ENCODE measurements around the gene DMRT1. TPM values are rescaled to one million over a fixed set of nuclear protein-coding genes. Genes with fewer than 3 reads are reported as not detected.

Gene DMRT1
- total and polyA plus RNA-seq, 3 experiments from 2014 or later, result not detected

- no peak overlapping the region for H3K4me3 Mint-ChIP-seq
These were observed 51.6 kb downstream of the DMRT1 start for GRCh38 chr9:893115-893514.

DNA sequence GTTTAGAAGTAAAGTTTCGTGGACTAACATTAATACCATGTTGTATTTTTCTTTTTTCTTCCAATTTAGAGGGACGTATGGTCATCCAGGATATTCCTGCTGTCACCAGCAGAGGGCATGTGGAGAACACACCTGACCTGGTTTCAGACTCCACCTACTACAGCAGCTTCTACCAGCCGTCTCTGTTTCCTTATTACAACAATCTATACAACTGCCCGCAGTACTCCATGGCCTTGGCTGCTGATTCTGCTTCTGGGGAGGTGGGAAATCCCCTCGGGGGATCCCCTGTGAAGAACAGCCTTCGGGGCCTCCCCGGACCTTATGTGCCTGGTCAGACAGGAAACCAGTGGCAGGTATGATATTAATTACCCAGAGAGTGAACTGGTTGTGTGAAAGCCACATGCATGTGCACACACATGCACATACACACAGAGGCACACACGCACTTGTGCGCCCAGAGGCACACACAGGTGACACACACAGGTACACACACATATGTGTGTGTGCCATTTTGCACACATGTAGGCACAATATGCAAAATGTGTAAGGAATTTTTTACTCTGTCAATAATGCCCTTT lies 52.4 kb downstream of the DMRT1 start:
- Mint-ChIP-seq H3K27me3 (peaks cover 5 to 9% of the 10 kb centered on the region in 2 donors), H3K27ac (peak overlapping the region in 4 of 8 donors; percentile 2 to 60 (median 50)), H3K4me1 (peaks cover 7 to 16% (median 9%) of the 10 kb centered on the region in 3 donors), H3K4me3 (peak overlapping the region in 6 of 7 donors; percentile 1 to 56 (median 36)), H3K9me3 (no peaks in the 10 kb centered on the region), H3K36me3 (no peaks in the 10 kb centered on the region)
- ChIA-PET POLR2A (no interaction called here), CTCF (interaction anchor here (0.9 to 1.6 kb wide), 4 partner anchors 14 to 116 kb away, joined by 3 to 4 read pairs (median 3); no protein-coding TSS in a partner anchor)
- Histone ChIP-seq H3K27me3 (ENCODE audit: insufficient read depth, low read length, poor library complexity, severe bottlenecking) (no peaks in the 10 kb centered on the region), H3K4me3 (ENCODE audit: low read length) (no peak overlapping the region), H3K27ac (ENCODE audit: low read depth, low read length) (no peak overlapping the region), H3K9me3 (ENCODE audit: low read length) (no peaks in the 10 kb centered on the region), H3K36me3 (ENCODE audit: insufficient read depth, low read length) (no peaks in the 10 kb centered on the region), H3K4me1 (ENCODE audit: insufficient read depth, low read length) (no peaks in the 10 kb centered on the region)
- DNase-seq, result peak in 4 of 5 donors; percentile 6 to 50 (median 36)

More at GRCh38 chr9:893115-893514, 51.6 kb downstream of the DMRT1 start:
- H3K4me1 ChIP-seq (ENCODE audit: insufficient read depth, low read length), result no peaks in the 10 kb centered on the region
- POLR2A ChIA-PET, result no interaction called here
- DNase-seq, result no peak
- no peak overlapping the region for H3K27ac ChIP-seq (ENCODE audit: low read depth, low read length)
- CTCF ChIA-PET, result interaction anchor here (1.2 to 1.6 kb wide), 3 partner anchors 15 to 117 kb away, joined by 3 to 4 read pairs (median 3); no protein-coding TSS in a partner anchor
- no peaks in the 10 kb centered on the region for H3K27me3 ChIP-seq (ENCODE audit: insufficient read depth, low read length, poor library complexity, severe bottlenecking)
- Mint-ChIP-seq H3K27me3 (peaks cover 7 to 9% of the 10 kb centered on the region in 2 donors), H3K9me3 (no peaks in the 10 kb centered on the region), H3K36me3 (no peaks in the 10 kb centered on the region), H3K27ac (no peak overlapping the region), H3K4me1 (peaks cover 7 to 16% (median 9%) of the 10 kb centered on the region in 3 donors)
- H3K36me3 ChIP-seq (ENCODE audit: insufficient read depth, low read length), result no peaks in the 10 kb centered on the region
- H3K4me3 ChIP-seq (ENCODE audit: low read length), result no peak overlapping the region
- H3K9me3 ChIP-seq (ENCODE audit: low read length), result no peaks in the 10 kb centered on the region

- ChIA-PET POLR2A (no interaction called here), CTCF (interaction anchor here (1.1 kb wide), 1 partner anchor 9 kb away, joined by 3 read pairs; no protein-coding TSS in a partner anchor)
- no peak overlapping the region for H3K4me3 ChIP-seq (ENCODE audit: low read length)
- H3K4me3 Mint-ChIP-seq, result no peak overlapping the region
- peaks cover 0 to 3% (median 0%) of the 10 kb centered on the region in 3 donors for H3K4me1 Mint-ChIP-seq
- no peaks in the 10 kb centered on the region for H3K36me3 Mint-ChIP-seq
- H3K9me3 ChIP-seq (ENCODE audit: low read length), result no peaks in the 10 kb centered on the region
- no peak overlapping the region for H3K27ac ChIP-seq (ENCODE audit: low read depth, low read length)
- no peaks in the 10 kb centered on the region for H3K27me3 ChIP-seq (ENCODE audit: insufficient read depth, low read length, poor library complexity, severe bottlenecking)
- H3K27me3 Mint-ChIP-seq, result peaks cover 8 to 16% of the 10 kb centered on the region in 2 donors
- DNase-seq, result no peak
- peak overlapping the region in 1 of 8 donors; percentile 1 for H3K27ac Mint-ChIP-seq
- no peaks in the 10 kb centered on the region for H3K9me3 Mint-ChIP-seq
- H3K4me1 ChIP-seq (ENCODE audit: insufficient read depth, low read length), result no peaks in the 10 kb centered on the region
- H3K36me3 ChIP-seq (ENCODE audit: insufficient read depth, low read length), result no peaks in the 10 kb centered on the region
These were observed 58.1 kb downstream of the DMRT1 start for GRCh38 chr9:899440-900184.

GRCh38 chr9:903886-904285 lies 62.4 kb downstream of the DMRT1 start:
- Histone ChIP-seq H3K4me1 (ENCODE audit: insufficient read depth, low read length) (no peaks in the 10 kb centered on the region), H3K27ac (ENCODE audit: low read depth, low read length) (no peak overlapping the region), H3K9me3 (ENCODE audit: low read length) (no peaks in the 10 kb centered on the region), H3K27me3 (ENCODE audit: insufficient read depth, low read length, poor library complexity, severe bottlenecking) (no peaks in the 10 kb centered on the region), H3K36me3 (ENCODE audit: insufficient read depth, low read length) (no peaks in the 10 kb centered on the region), H3K4me3 (ENCODE audit: low read length) (no peak overlapping the region)
- CTCF ChIA-PET, result no interaction called here
- POLR2A ChIA-PET, result no interaction called here
- H3K27ac Mint-ChIP-seq, result no peak overlapping the region
- no peaks in the 10 kb centered on the region for H3K4me1 Mint-ChIP-seq
- H3K27me3 Mint-ChIP-seq, result peaks cover 12 to 51% of the 10 kb centered on the region in 2 donors
- no peak overlapping the region for H3K4me3 Mint-ChIP-seq
- no peak for DNase-seq
- no peaks in the 10 kb centered on the region for H3K36me3 Mint-ChIP-seq
- no peaks in the 10 kb centered on the region for H3K9me3 Mint-ChIP-seq

DNA sequence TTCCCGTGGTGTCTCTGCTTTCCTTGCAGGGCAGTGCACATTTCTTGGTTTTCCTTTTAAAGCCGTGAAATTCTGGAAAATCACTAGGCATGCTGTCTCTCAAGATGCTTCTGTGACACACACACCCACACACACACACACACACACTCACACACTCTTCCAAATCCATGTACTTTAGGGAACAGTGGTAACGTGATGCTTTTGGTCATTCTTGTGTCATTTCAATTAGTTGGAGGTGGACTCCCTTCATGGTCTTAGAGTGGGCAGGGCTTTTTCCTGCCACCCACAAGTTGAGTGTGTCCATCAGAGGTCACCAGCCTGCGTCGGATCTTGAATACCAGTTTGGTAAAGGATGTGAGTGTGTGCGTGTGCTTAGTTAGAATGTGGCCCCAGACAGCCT lies 64.4 kb downstream of the DMRT1 start:
- H3K4me3 Mint-ChIP-seq, result no peak overlapping the region
- Histone ChIP-seq H3K27ac (ENCODE audit: low read depth, low read length) (no peak overlapping the region), H3K4me3 (ENCODE audit: low read length) (no peak overlapping the region), H3K9me3 (ENCODE audit: low read length) (no peaks in the 10 kb centered on the region), H3K27me3 (ENCODE audit: insufficient read depth, low read length, poor library complexity, severe bottlenecking) (no peaks in the 10 kb centered on the region), H3K36me3 (ENCODE audit: insufficient read depth, low read length) (no peaks in the 10 kb centered on the region), H3K4me1 (ENCODE audit: insufficient read depth, low read length) (no peaks in the 10 kb centered on the region)
- H3K36me3 Mint-ChIP-seq, result no peaks in the 10 kb centered on the region
- H3K4me1 Mint-ChIP-seq, result no peaks in the 10 kb centered on the region
- H3K27me3 Mint-ChIP-seq, result peaks cover 15 to 63% of the 10 kb centered on the region in 2 donors
- CTCF ChIA-PET, result no interaction called here
- no peak for DNase-seq
- H3K27ac Mint-ChIP-seq, result no peak overlapping the region
- H3K9me3 Mint-ChIP-seq, result no peaks in the 10 kb centered on the region
- POLR2A ChIA-PET, result no interaction called here

GRCh38 chr9:908536-909205 lies 67.2 kb downstream of the DMRT1 start:
- Histone ChIP-seq H3K27me3 (ENCODE audit: insufficient read depth, low read length, poor library complexity, severe bottlenecking) (no peaks in the 10 kb centered on the region), H3K9me3 (ENCODE audit: low read length) (no peaks in the 10 kb centered on the region), H3K27ac (ENCODE audit: low read depth, low read length) (no peak overlapping the region), H3K36me3 (ENCODE audit: insufficient read depth, low read length) (no peaks in the 10 kb centered on the region), H3K4me3 (ENCODE audit: low read length) (no peak overlapping the region), H3K4me1 (ENCODE audit: insufficient read depth, low read length) (no peaks in the 10 kb centered on the region)
- ChIA-PET POLR2A (no interaction called here), CTCF (interaction anchor here (0.8 to 1.3 kb wide), 2 partner anchors 10 to 15 kb away, joined by 3 read pairs; no protein-coding TSS in a partner anchor)
- no peak overlapping the region for H3K27ac Mint-ChIP-seq
- peaks cover 16 to 62% of the 10 kb centered on the region in 2 donors for H3K27me3 Mint-ChIP-seq
- no peaks in the 10 kb centered on the region for H3K4me1 Mint-ChIP-seq
- H3K4me3 Mint-ChIP-seq, result no peak overlapping the region
- no peak for DNase-seq
- H3K36me3 Mint-ChIP-seq, result no peaks in the 10 kb centered on the region
- no peaks in the 10 kb centered on the region for H3K9me3 Mint-ChIP-seq

- Mint-ChIP-seq H3K4me3 (no peak overlapping the region), H3K9me3 (no peaks in the 10 kb centered on the region), H3K27me3 (peaks cover 14 to 57% of the 10 kb centered on the region in 2 donors), H3K4me1 (no peaks in the 10 kb centered on the region), H3K36me3 (no peaks in the 10 kb centered on the region), H3K27ac (no peak overlapping the region)
- Histone ChIP-seq H3K9me3 (ENCODE audit: low read length) (no peaks in the 10 kb centered on the region), H3K4me1 (ENCODE audit: insufficient read depth, low read length) (no peaks in the 10 kb centered on the region), H3K36me3 (ENCODE audit: insufficient read depth, low read length) (no peaks in the 10 kb centered on the region), H3K27me3 (ENCODE audit: insufficient read depth, low read length, poor library complexity, severe bottlenecking) (no peaks in the 10 kb centered on the region), H3K27ac (ENCODE audit: low read depth, low read length) (no peak overlapping the region), H3K4me3 (ENCODE audit: low read length) (no peak overlapping the region)
- POLR2A ChIA-PET, result no interaction called here
- DNase-seq, result no peak
- CTCF ChIA-PET, result no interaction called here
These were observed 69.5 kb downstream of the DMRT1 start for GRCh38 chr9:911005-911404.

DNA sequence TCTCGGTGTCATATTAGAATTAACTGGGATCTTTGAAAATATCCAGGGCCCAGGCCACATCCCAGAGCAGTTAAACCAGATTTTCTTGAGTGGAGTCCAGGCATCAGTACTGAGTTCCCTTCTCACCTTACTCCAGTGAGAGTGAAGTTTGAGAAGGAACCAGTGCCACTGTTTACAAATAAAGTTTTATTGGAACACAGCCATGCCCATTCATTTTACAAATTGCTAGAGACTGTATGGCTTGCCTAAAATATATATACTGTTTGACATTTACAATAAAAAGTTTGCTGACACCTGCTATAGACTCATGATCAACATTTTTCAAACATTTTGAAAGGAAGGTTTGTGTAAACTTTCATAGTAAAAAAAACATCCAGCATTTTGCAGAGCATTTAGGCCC lies 71.3 kb downstream of the DMRT1 start:
- Mint-ChIP-seq H3K36me3 (no peaks in the 10 kb centered on the region), H3K4me1 (no peaks in the 10 kb centered on the region), H3K27me3 (peaks cover 9 to 54% of the 10 kb centered on the region in 2 donors), H3K27ac (no peak overlapping the region), H3K4me3 (no peak overlapping the region), H3K9me3 (no peaks in the 10 kb centered on the region)
- no peak overlapping the region for H3K27ac ChIP-seq (ENCODE audit: low read depth, low read length)
- H3K4me3 ChIP-seq (ENCODE audit: low read length), result no peak overlapping the region
- H3K4me1 ChIP-seq (ENCODE audit: insufficient read depth, low read length), result no peaks in the 10 kb centered on the region
- H3K9me3 ChIP-seq (ENCODE audit: low read length), result no peaks in the 10 kb centered on the region
- no peak for DNase-seq
- no peaks in the 10 kb centered on the region for H3K27me3 ChIP-seq (ENCODE audit: insufficient read depth, low read length, poor library complexity, severe bottlenecking)
- POLR2A ChIA-PET, result no interaction called here
- H3K36me3 ChIP-seq (ENCODE audit: insufficient read depth, low read length), result no peaks in the 10 kb centered on the region
- CTCF ChIA-PET, result no interaction called here

All from CD8-positive, alpha-beta memory T cell (primary cell).